Measurements from ENCODE around the gene PTPRQ.

The PTPRQ gene

GRCh38 chr12:80679346-80680131 lies 235.5 kb downstream of the PTPRQ start:
- H3K4me1 ChIP-seq (ENCODE audit: control insufficient read depth, insufficient read depth, low read length): no peaks in the 10 kb centered on the region
- H3K36me3 ChIP-seq (ENCODE audit: control insufficient read depth in 2 of 2, insufficient read depth in 1 of 2, low read length in 2 of 2): no peaks in the 10 kb centered on the region
- POLR2A ChIA-PET: no interaction called here
- H3K9me3 ChIP-seq (ENCODE audit: control insufficient read depth, insufficient read depth, low read depth, low read length): no peaks in the 10 kb centered on the region
- TF ChIP-seq ZNF404 (tag by site-specific recombination; IDR thresholded peaks at IDR 0.05) (no peak), ZNF529 (tag by site-specific recombination; IDR thresholded peaks at IDR 0.05; ENCODE audit: insufficient replicate concordance) (no peak), PATZ1 (tag by site-specific recombination; IDR thresholded peaks at IDR 0.05) (no peak), HOXC10 (CRISPR knock-in tag; IDR thresholded peaks at IDR 0.05) (no peak), ZNF174 (tag by site-specific recombination; IDR thresholded peaks at IDR 0.05) (no peak), ZFP41 (tag by site-specific recombination; IDR thresholded peaks at IDR 0.05; ENCODE audit: borderline replicate concordance) (no peak), ZNF214 (tag by site-specific recombination; IDR thresholded peaks at IDR 0.05; ENCODE audit: borderline replicate concordance) (no peak), REST (tag by site-specific recombination; IDR thresholded peaks at IDR 0.05) (no peak), KLF1 (tag by site-specific recombination; IDR thresholded peaks at IDR 0.05) (no peak), SP7 (tag by site-specific recombination; IDR thresholded peaks at IDR 0.05) (no peak), ZNF549 (tag by site-specific recombination; IDR thresholded peaks at IDR 0.05) (no peak), REPIN1 (tag by site-specific recombination; IDR thresholded peaks at IDR 0.05; ENCODE audit: low read depth) (no peak), ZNF488 (tag by site-specific recombination; IDR thresholded peaks at IDR 0.05) (no peak), ZFP37 (tag by site-specific recombination; IDR thresholded peaks at IDR 0.05) (no peak), TRIM28 (IDR thresholded peaks at IDR 0.05; ENCODE audit: borderline replicate concordance, low read length) (no peak), ZNF248 (tag by site-specific recombination; IDR thresholded peaks at IDR 0.05) (no peak), BCL11A (tag by site-specific recombination; IDR thresholded peaks at IDR 0.05; ENCODE audit: low read depth) (no peak), ZNF211 (tag by site-specific recombination; IDR thresholded peaks at IDR 0.05; ENCODE audit: low read depth) (no peak)
- H3K4me3 ChIP-seq (ENCODE audit: low read depth, low read length): no peak overlapping the region
- CTCF ChIA-PET: no interaction called here
- H3K27ac ChIP-seq (ENCODE audit: extremely low read depth, low read depth, low read length): no peak overlapping the region

GRCh38 chr12:80681287-80681686 lies 237.3 kb downstream of the PTPRQ start:
- POLR2A ChIA-PET: no interaction called here
- H3K4me1 ChIP-seq (ENCODE audit: control insufficient read depth, insufficient read depth, low read length): no peaks in the 10 kb centered on the region
- CTCF ChIA-PET: no interaction called here
- H3K27ac ChIP-seq (ENCODE audit: extremely low read depth, low read depth, low read length): no peak overlapping the region
- H3K4me3 ChIP-seq (ENCODE audit: low read depth, low read length): no peak overlapping the region
- H3K36me3 ChIP-seq (ENCODE audit: control insufficient read depth in 2 of 2, insufficient read depth in 1 of 2, low read length in 2 of 2): no peaks in the 10 kb centered on the region
- no peaks in the 10 kb centered on the region for H3K9me3 ChIP-seq (ENCODE audit: control insufficient read depth, insufficient read depth, low read depth, low read length)
- TF ChIP-seq ZNF501 (tag by site-specific recombination; IDR thresholded peaks at IDR 0.05) (no peak), ZNF623 (tag by site-specific recombination; IDR thresholded peaks at IDR 0.05) (no peak), ZBTB20 (tag by site-specific recombination; IDR thresholded peaks at IDR 0.05) (no peak), ZNF23 (tag by site-specific recombination; IDR thresholded peaks at IDR 0.05; ENCODE audit: borderline replicate concordance) (no peak), ZNF658 (tag by site-specific recombination; IDR thresholded peaks at IDR 0.05) (no peak), CTCF (tag by site-specific recombination; IDR thresholded peaks at IDR 0.05) (no peak), ZNF585B (tag by site-specific recombination; IDR thresholded peaks at IDR 0.05) (no peak), ZNF274 (IDR thresholded peaks at IDR 0.05; ENCODE audit: low read length) (no peak), ZNF274 (tag by site-specific recombination; IDR thresholded peaks at IDR 0.05; ENCODE audit: borderline replicate concordance) (no peak), ZSCAN23 (tag by site-specific recombination; IDR thresholded peaks at IDR 0.05) (no peak), KLF9 (tag by site-specific recombination; IDR thresholded peaks at IDR 0.05; ENCODE audit: low read depth) (no peak), ZNF157 (tag by site-specific recombination; IDR thresholded peaks at IDR 0.05) (no peak)

Measured in HEK293 (cell line).